ENCODE data around the gene CAPN11. TPM values are rescaled to one million over a fixed set of nuclear protein-coding genes. Genes with fewer than 3 reads are reported as not detected.
A peak's percentile ranks its signal among the peaks of the same experiment; 100 is the strongest.

The CAPN11 gene
- total and polyA plus RNA-seq, 9 of the 15 experiments (the other 6 are each of a cell fraction or from before 2014, with no cell fraction given), result 0.03 to 0.61 (median 0.17) TPM; not detected in 1

DNA sequence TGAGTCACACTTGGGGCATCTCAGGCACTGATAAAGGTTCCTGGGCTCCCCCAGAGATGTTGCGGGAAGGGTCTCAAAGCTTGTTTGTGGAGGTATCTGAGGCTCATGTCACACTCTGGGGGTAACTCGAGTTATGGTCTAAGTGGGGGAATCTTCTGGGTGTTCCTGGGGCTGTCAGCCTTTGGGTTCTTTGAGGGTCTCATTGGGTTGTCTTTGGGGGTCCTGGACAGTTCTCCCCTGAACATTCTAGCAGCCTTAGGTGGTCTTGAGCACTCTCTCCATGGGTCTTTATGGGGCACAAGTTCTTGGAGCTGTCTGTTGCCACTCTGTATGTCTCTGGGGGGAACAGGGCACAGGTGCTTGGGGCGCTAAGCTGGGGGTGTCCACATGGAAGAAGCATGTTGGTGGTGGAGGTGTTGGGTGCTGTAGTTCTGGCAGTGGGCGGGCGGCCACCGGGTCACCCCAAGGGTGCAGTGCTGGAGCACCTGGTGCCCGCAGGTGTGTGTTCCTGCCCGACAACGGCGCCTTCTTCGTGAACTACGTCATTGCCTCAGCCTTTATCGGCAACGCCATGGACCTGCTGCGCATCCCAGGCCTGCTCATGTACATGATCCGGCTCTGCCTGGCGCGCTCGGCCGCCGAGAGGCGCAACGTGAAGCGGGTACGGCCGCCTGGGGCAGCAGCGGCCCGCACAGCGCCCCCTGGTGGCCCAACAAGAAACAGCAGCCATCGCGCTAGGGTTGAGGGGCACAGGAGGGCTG, 7.1 kb upstream of the CAPN11 start (continued):
- TF ChIP-seq, protein P1, sequence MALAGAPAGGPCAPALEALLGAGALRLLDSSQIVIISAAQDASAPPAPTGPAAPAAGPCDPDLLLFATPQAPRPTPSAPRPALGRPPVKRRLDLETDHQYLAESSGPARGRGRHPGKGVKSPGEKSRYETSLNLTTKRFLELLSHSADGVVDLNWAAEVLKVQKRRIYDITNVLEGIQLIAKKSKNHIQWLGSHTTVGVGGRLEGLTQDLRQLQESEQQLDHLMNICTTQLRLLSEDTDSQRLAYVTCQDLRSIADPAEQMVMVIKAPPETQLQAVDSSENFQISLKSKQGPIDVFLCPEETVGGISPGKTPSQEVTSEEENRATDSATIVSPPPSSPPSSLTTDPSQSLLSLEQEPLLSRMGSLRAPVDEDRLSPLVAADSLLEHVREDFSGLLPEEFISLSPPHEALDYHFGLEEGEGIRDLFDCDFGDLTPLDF (CRISPR knock-in tag; IDR thresholded peaks at IDR 0.05), result peak; percentile 60; the same call in 1 of the 2 replicates
- TF ChIP-seq NCOA1 (IDR thresholded peaks at IDR 0.05; ENCODE audit: low read depth), result no peak
- TF ChIP-seq, protein P2, sequence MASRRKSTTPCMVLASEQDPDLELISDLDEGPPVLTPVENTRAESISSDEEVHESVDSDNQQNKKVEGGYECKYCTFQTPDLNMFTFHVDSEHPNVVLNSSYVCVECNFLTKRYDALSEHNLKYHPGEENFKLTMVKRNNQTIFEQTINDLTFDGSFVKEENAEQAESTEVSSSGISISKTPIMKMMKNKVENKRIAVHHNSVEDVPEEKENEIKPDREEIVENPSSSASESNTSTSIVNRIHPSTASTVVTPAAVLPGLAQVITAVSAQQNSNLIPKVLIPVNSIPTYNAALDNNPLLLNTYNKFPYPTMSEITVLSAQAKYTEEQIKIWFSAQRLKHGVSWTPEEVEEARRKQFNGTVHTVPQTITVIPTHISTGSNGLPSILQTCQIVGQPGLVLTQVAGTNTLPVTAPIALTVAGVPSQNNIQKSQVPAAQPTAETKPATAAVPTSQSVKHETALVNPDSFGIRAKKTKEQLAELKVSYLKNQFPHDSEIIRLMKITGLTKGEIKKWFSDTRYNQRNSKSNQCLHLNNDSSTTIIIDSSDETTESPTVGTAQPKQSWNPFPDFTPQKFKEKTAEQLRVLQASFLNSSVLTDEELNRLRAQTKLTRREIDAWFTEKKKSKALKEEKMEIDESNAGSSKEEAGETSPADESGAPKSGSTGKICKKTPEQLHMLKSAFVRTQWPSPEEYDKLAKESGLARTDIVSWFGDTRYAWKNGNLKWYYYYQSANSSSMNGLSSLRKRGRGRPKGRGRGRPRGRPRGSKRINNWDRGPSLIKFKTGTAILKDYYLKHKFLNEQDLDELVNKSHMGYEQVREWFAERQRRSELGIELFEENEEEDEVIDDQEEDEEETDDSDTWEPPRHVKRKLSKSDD (conservative IDR thresholded peaks at IDR 0.05; ENCODE audit: low read length), result peak; percentile 78; the same call in 1 of the 2 replicates
- 0 out of 2 replicates have a peak, but pooled peaks have one; percentile 73 for TF ChIP-seq RBM14 (IDR thresholded peaks at IDR 0.05; ENCODE audit: borderline replicate concordance, insufficient read depth, low read depth, low read length)
- peak; percentile 58; the same call in 1 of the 2 replicates for TF ChIP-seq TARDBP (IDR thresholded peaks at IDR 0.05)
- peak; percentile 35 to 51; a peak in 1 of 4 replicates for TF ChIP-seq SIN3A (IDR thresholded peaks at IDR 0.05; ENCODE audit: borderline replicate concordance in 2 of 2, control insufficient read depth in 1 of 2, low read depth in 2 of 2, low read length in 2 of 2)
- no peak for TF ChIP-seq MAFK (IDR thresholded peaks at IDR 0.05; ENCODE audit: low read length)
- TF ChIP-seq LCOR (CRISPR knock-in tag; IDR thresholded peaks at IDR 0.05), result peak; percentile 68; the same call in 1 of the 2 replicates
- TF ChIP-seq KDM2B (CRISPR knock-in tag; IDR thresholded peaks at IDR 0.05), result 0 out of 2 replicates have a peak, but pooled peaks have one; percentile 61
- no peak for TF ChIP-seq ZNF134 (CRISPR knock-in tag; conservative IDR thresholded peaks at IDR 0.05)
- TF ChIP-seq, protein P3, sequence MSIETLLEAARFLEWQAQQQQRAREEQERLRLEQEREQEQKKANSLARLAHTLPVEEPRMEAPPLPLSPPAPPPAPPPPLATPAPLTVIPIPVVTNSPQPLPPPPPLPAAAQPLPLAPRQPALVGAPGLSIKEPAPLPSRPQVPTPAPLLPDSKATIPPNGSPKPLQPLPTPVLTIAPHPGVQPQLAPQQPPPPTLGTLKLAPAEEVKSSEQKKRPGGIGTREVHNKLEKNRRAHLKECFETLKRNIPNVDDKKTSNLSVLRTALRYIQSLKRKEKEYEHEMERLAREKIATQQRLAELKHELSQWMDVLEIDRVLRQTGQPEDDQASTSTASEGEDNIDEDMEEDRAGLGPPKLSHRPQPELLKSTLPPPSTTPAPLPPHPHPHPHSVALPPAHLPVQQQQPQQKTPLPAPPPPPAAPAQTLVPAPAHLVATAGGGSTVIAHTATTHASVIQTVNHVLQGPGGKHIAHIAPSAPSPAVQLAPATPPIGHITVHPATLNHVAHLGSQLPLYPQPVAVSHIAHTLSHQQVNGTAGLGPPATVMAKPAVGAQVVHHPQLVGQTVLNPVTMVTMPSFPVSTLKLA (conservative IDR thresholded peaks at IDR 0.05), result peak in 1 of 2 experiments; percentile 45; a peak in 1 of 4 replicates
- no peak for TF ChIP-seq EP300 (IDR thresholded peaks at IDR 0.05; ENCODE audit: low read length)
- 0 out of 2 replicates have a peak, but pooled peaks have one; percentile 37 for TF ChIP-seq CHCHD3 (CRISPR knock-in tag; IDR thresholded peaks at IDR 0.05)
- TF ChIP-seq, protein P4, sequence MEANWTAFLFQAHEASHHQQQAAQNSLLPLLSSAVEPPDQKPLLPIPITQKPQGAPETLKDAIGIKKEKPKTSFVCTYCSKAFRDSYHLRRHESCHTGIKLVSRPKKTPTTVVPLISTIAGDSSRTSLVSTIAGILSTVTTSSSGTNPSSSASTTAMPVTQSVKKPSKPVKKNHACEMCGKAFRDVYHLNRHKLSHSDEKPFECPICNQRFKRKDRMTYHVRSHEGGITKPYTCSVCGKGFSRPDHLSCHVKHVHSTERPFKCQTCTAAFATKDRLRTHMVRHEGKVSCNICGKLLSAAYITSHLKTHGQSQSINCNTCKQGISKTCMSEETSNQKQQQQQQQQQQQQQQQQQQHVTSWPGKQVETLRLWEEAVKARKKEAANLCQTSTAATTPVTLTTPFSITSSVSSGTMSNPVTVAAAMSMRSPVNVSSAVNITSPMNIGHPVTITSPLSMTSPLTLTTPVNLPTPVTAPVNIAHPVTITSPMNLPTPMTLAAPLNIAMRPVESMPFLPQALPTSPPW (CRISPR knock-in tag; IDR thresholded peaks at IDR 0.05), result peak; percentile 40
- TF ChIP-seq, protein P5, sequence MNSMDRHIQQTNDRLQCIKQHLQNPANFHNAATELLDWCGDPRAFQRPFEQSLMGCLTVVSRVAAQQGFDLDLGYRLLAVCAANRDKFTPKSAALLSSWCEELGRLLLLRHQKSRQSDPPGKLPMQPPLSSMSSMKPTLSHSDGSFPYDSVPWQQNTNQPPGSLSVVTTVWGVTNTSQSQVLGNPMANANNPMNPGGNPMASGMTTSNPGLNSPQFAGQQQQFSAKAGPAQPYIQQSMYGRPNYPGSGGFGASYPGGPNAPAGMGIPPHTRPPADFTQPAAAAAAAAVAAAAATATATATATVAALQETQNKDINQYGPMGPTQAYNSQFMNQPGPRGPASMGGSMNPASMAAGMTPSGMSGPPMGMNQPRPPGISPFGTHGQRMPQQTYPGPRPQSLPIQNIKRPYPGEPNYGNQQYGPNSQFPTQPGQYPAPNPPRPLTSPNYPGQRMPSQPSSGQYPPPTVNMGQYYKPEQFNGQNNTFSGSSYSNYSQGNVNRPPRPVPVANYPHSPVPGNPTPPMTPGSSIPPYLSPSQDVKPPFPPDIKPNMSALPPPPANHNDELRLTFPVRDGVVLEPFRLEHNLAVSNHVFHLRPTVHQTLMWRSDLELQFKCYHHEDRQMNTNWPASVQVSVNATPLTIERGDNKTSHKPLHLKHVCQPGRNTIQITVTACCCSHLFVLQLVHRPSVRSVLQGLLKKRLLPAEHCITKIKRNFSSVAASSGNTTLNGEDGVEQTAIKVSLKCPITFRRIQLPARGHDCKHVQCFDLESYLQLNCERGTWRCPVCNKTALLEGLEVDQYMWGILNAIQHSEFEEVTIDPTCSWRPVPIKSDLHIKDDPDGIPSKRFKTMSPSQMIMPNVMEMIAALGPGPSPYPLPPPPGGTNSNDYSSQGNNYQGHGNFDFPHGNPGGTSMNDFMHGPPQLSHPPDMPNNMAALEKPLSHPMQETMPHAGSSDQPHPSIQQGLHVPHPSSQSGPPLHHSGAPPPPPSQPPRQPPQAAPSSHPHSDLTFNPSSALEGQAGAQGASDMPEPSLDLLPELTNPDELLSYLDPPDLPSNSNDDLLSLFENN (IDR thresholded peaks at IDR 0.05; ENCODE audit: low read depth in 2 of 2, low read length in 2 of 2), result 0 out of 4 replicates have a peak, but pooled peaks have one; percentile 22 to 53

All from K562 (cell line).